Measurements from ENCODE around the gene ZNF576. TPM values are rescaled to one million over a fixed set of nuclear protein-coding genes. Genes with fewer than 3 reads are reported as not detected.

The ZNF576 gene
- total and polyA plus RNA-seq, 9 of the 15 experiments (the other 6 are each of a cell fraction or from before 2014, with no cell fraction given): 6.8 to 18.2 (median 12.2) TPM

GRCh38 chr19:43620061-43621001, 23.9 kb downstream of the ZNF576 start (continued):
- no peak for TF ChIP-seq SIN3A (IDR thresholded peaks at IDR 0.05; ENCODE audit: borderline replicate concordance in 2 of 2, control insufficient read depth in 1 of 2, low read depth in 2 of 2, low read length in 2 of 2)
- no peak for TF ChIP-seq ZNF212 (CRISPR knock-in tag; IDR thresholded peaks at IDR 0.05)
- TF ChIP-seq STAT5A (IDR thresholded peaks at IDR 0.05; ENCODE audit: borderline replicate concordance, low read length): peak; percentile 18; the same call in 1 of the 2 replicates
- TF ChIP-seq SMARCB1 (IDR thresholded peaks at IDR 0.05; ENCODE audit: insufficient read length, low read depth): peak; percentile 75
- TF ChIP-seq NELFE (IDR thresholded peaks at IDR 0.05; ENCODE audit: insufficient read depth, insufficient read length): no peak
- TF ChIP-seq ZNF609 (CRISPR knock-in tag; IDR thresholded peaks at IDR 0.05; ENCODE audit: borderline replicate concordance): no peak
- no peak for TF ChIP-seq TAF9B (IDR thresholded peaks at IDR 0.05; ENCODE audit: partially characterized antibody)
- 0 out of 2 replicates have a peak, but pooled peaks have one; percentile 35 for TF ChIP-seq ELF1 (tag; IDR thresholded peaks at IDR 0.05)
- TF ChIP-seq SNAPC5 (CRISPR knock-in tag; IDR thresholded peaks at IDR 0.05): no peak
- no peak for TF ChIP-seq HDAC3 (IDR thresholded peaks at IDR 0.05; ENCODE audit: borderline replicate concordance, partially characterized antibody)
- no peak for TF ChIP-seq ZNF518B (CRISPR knock-in tag; IDR thresholded peaks at IDR 0.05)
- no peak; the same call in 1 of the 2 replicates for TF ChIP-seq SMARCC2 (IDR thresholded peaks at IDR 0.05; ENCODE audit: low read depth)
- TF ChIP-seq GATAD2A (IDR thresholded peaks at IDR 0.05): 0 out of 2 replicates have a peak, but pooled peaks have one; percentile 38
- TF ChIP-seq EGR1 (conservative IDR thresholded peaks at IDR 0.05): no peak; the same call in 1 of the 2 replicates
- TF ChIP-seq ZNF124 (CRISPR knock-in tag; IDR thresholded peaks at IDR 0.05): no peak
- peak; percentile 33; the same call in 1 of the 2 replicates for TF ChIP-seq CXXC5 (CRISPR knock-in tag; IDR thresholded peaks at IDR 0.05)
- TF ChIP-seq YY1 (IDR thresholded peaks at IDR 0.05; ENCODE audit: borderline replicate concordance in 1 of 3, control insufficient read depth in 1 of 3, extremely low read depth in 1 of 3, insufficient read depth in 3 of 3, insufficient read length in 1 of 3, insufficient replicate concordance in 2 of 3, low read depth in 1 of 3, low read length in 2 of 3): peak in 1 of 3 experiments; percentile 58
